ENCODE results near the gene SLC25A26. TPM values are rescaled to one million over a fixed set of nuclear protein-coding genes. Genes with fewer than 3 reads are reported as not detected.

The SLC25A26 gene
- polyA plus RNA-seq, 1 donor (not counting 4 experiments of a cell fraction or from before 2014, with no cell fraction given) = 25.2 TPM

- H3K36me3 ChIP-seq (ENCODE audit: control insufficient read depth in 2 of 2, extremely low read depth in 1 of 2, insufficient read depth in 2 of 2, low read length in 2 of 2) = no peaks in the 10 kb centered on the region
- dilution Hi-C loops (cut with MboI; ENCODE audit: extremely low pct_ligation_motif_present, low sequenced_read_pairs) = no loop called here
- no peak overlapping the region for H3K9ac ChIP-seq (ENCODE audit: control insufficient read depth, extremely low read depth, insufficient read depth, low read length)
- no peak overlapping the region for H2AFZ ChIP-seq (ENCODE audit: control insufficient read depth, low read length)
- no peak overlapping the region for H3K4me2 ChIP-seq (ENCODE audit: control insufficient read depth, extremely low read depth, insufficient read depth, low read depth, low read length)
- no peak for TF ChIP-seq EZH2 (IDR thresholded peaks at IDR 0.05; ENCODE audit: low read length)
- no peaks in the 10 kb centered on the region for H3K9me3 ChIP-seq (ENCODE audit: control insufficient read depth, low read depth, low read length)
- H4K20me1 ChIP-seq (ENCODE audit: control insufficient read depth, extremely low read depth, insufficient read depth, low read length) = no peaks in the 10 kb centered on the region
- H3K9me1 ChIP-seq (ENCODE audit: control insufficient read depth, extremely low read depth, insufficient read depth, low read length) = no peaks in the 10 kb centered on the region
- no peaks in the 10 kb centered on the region for H3K27me3 ChIP-seq (ENCODE audit: control insufficient read depth, extremely low read depth, insufficient read depth, low read length)
- FAIRE-seq (no peak), DNase-seq (ENCODE audit: low read depth, low spot score) (no peak)
- H3K4me3 ChIP-seq (ENCODE audit: control insufficient read depth in 2 of 3, extremely low read depth in 1 of 3, insufficient read depth in 2 of 3, low read depth in 1 of 3, low read length in 3 of 3) = no peak overlapping the region
- no peaks in the 10 kb centered on the region for H3K79me2 ChIP-seq (ENCODE audit: control insufficient read depth, insufficient read depth, low read length)
- no peaks in the 10 kb centered on the region for H3K4me1 ChIP-seq (ENCODE audit: control insufficient read depth, extremely low read depth, insufficient read depth, low read length)
- no peak overlapping the region for H3K27ac ChIP-seq (ENCODE audit: control insufficient read depth, insufficient read depth, low read length)
Measured at GRCh38 chr3:66348704-66349103, 127.9 kb downstream of the SLC25A26 start.

- Histone ChIP-seq H2AFZ (ENCODE audit: control insufficient read depth, low read length) (no peak overlapping the region), H3K9me3 (ENCODE audit: control insufficient read depth, low read depth, low read length) (no peaks in the 10 kb centered on the region), H3K27me3 (ENCODE audit: control insufficient read depth, extremely low read depth, insufficient read depth, low read length) (no peaks in the 10 kb centered on the region), H4K20me1 (ENCODE audit: control insufficient read depth, extremely low read depth, insufficient read depth, low read length) (no peaks in the 10 kb centered on the region), H3K4me2 (ENCODE audit: control insufficient read depth, extremely low read depth, insufficient read depth, low read depth, low read length) (no peak overlapping the region), H3K79me2 (ENCODE audit: control insufficient read depth, insufficient read depth, low read length) (no peaks in the 10 kb centered on the region), H3K4me1 (ENCODE audit: control insufficient read depth, extremely low read depth, insufficient read depth, low read length) (no peaks in the 10 kb centered on the region), H3K36me3 (ENCODE audit: control insufficient read depth in 2 of 2, extremely low read depth in 1 of 2, insufficient read depth in 2 of 2, low read length in 2 of 2) (no peaks in the 10 kb centered on the region), H3K27ac (ENCODE audit: control insufficient read depth, insufficient read depth, low read length) (no peak overlapping the region), H3K9ac (ENCODE audit: control insufficient read depth, extremely low read depth, insufficient read depth, low read length) (no peak overlapping the region), H3K9me1 (ENCODE audit: control insufficient read depth, extremely low read depth, insufficient read depth, low read length) (no peaks in the 10 kb centered on the region), H3K4me3 (ENCODE audit: control insufficient read depth in 2 of 3, extremely low read depth in 1 of 3, insufficient read depth in 2 of 3, low read depth in 1 of 3, low read length in 3 of 3) (no peak overlapping the region)
- DNase-seq (ENCODE audit: low read depth, low spot score) = no peak
- no peak for FAIRE-seq
- TF ChIP-seq CTCF (optimal IDR thresholded peaks at IDR 0.05 in 1 of 3, IDR thresholded peaks at IDR 0.05 in 1 of 3, conservative IDR thresholded peaks at IDR 0.05 in 1 of 3; ENCODE audit: extremely low read depth in 1 of 3, insufficient read depth in 2 of 3, low read length in 3 of 3) = no peak
- no peak for TF ChIP-seq EZH2 (IDR thresholded peaks at IDR 0.05; ENCODE audit: low read length)
- dilution Hi-C loops (cut with MboI; ENCODE audit: extremely low pct_ligation_motif_present, low sequenced_read_pairs) = no loop called here
Measured at GRCh38 chr3:66350601-66351000, 129.8 kb downstream of the SLC25A26 start.

- Histone ChIP-seq H4K20me1 (ENCODE audit: control insufficient read depth, extremely low read depth, insufficient read depth, low read length) (no peaks in the 10 kb centered on the region), H3K27me3 (ENCODE audit: control insufficient read depth, extremely low read depth, insufficient read depth, low read length) (no peaks in the 10 kb centered on the region), H3K4me3 (ENCODE audit: control insufficient read depth in 2 of 3, extremely low read depth in 1 of 3, insufficient read depth in 2 of 3, low read depth in 1 of 3, low read length in 3 of 3) (no peak overlapping the region), H3K9me3 (ENCODE audit: control insufficient read depth, low read depth, low read length) (no peaks in the 10 kb centered on the region), H3K9ac (ENCODE audit: control insufficient read depth, extremely low read depth, insufficient read depth, low read length) (no peak overlapping the region), H3K9me1 (ENCODE audit: control insufficient read depth, extremely low read depth, insufficient read depth, low read length) (no peaks in the 10 kb centered on the region), H3K4me1 (ENCODE audit: control insufficient read depth, extremely low read depth, insufficient read depth, low read length) (no peaks in the 10 kb centered on the region), H2AFZ (ENCODE audit: control insufficient read depth, low read length) (no peak overlapping the region), H3K27ac (ENCODE audit: control insufficient read depth, insufficient read depth, low read length) (no peak overlapping the region), H3K4me2 (ENCODE audit: control insufficient read depth, extremely low read depth, insufficient read depth, low read depth, low read length) (no peak overlapping the region), H3K36me3 (ENCODE audit: control insufficient read depth in 2 of 2, extremely low read depth in 1 of 2, insufficient read depth in 2 of 2, low read length in 2 of 2) (no peaks in the 10 kb centered on the region), H3K79me2 (ENCODE audit: control insufficient read depth, insufficient read depth, low read length) (no peaks in the 10 kb centered on the region)
- no peak for DNase-seq (ENCODE audit: low read depth, low spot score)
- TF ChIP-seq CTCF (optimal IDR thresholded peaks at IDR 0.05 in 1 of 3, IDR thresholded peaks at IDR 0.05 in 1 of 3, conservative IDR thresholded peaks at IDR 0.05 in 1 of 3; ENCODE audit: extremely low read depth in 1 of 3, insufficient read depth in 2 of 3, low read length in 3 of 3) (no peak), EZH2 (IDR thresholded peaks at IDR 0.05; ENCODE audit: low read length) (no peak)
- dilution Hi-C loops (cut with MboI; ENCODE audit: extremely low pct_ligation_motif_present, low sequenced_read_pairs) = no loop called here
- peak; percentile 56 for FAIRE-seq
Measured at GRCh38 chr3:66353039-66353438, 132.2 kb downstream of the SLC25A26 start.
